ENCODE measurements around the gene SLC66A2.

- TF ChIP-seq POLR2AphosphoS5 (IDR thresholded peaks at IDR 0.05) (no peak), POLR2A (IDR thresholded peaks at IDR 0.05) (no peak), CTCF (IDR thresholded peaks at IDR 0.05 in 8 of 11, conservative IDR thresholded peaks at IDR 0.05 in 3 of 11) (no peak)
Measured at GRCh38 chr18:79960921-79961526, 9.6 kb upstream of the SLC66A2 start.
